ENCODE measurements around the gene FAM83C. TPM values are rescaled to one million over a fixed set of nuclear protein-coding genes. Genes with fewer than 3 reads are reported as not detected.

The FAM83C gene
- total and polyA plus RNA-seq, 2 experiments from 2014 or later: not detected

- in situ Hi-C loops (cut with MboI): no loop called here
- no peaks in the 10 kb centered on the region for H3K9me2 ChIP-seq (ENCODE audit: insufficient read depth)
- H3K27ac ChIP-seq: no peak overlapping the region
- no peak overlapping the region for H3K4me2 ChIP-seq (ENCODE audit: unreplicated experiment)
- no peaks in the 10 kb centered on the region for H3K27me3 ChIP-seq (replicated peaks; ENCODE audit: insufficient read depth)
- no peaks in the 10 kb centered on the region for H4K20me1 ChIP-seq (ENCODE audit: insufficient read depth)
- no peak overlapping the region for H3K4me3 ChIP-seq
- H3K9ac ChIP-seq: no peak overlapping the region
- no peak overlapping the region for H2AFZ ChIP-seq
- H3K36me3 ChIP-seq (ENCODE audit: low read depth): no peaks in the 10 kb centered on the region
- H3K79me2 ChIP-seq (ENCODE audit: insufficient read depth): no peaks in the 10 kb centered on the region
- peaks cover 8% of the 10 kb centered on the region for H3K4me1 ChIP-seq (ENCODE audit: insufficient read depth)
- no peak for DNase-seq
- TF ChIP-seq EZH2 (IDR thresholded peaks at IDR 0.05; ENCODE audit: insufficient read depth, poor library complexity, severe bottlenecking) (no peak), EZH2phosphoT487 (IDR thresholded peaks at IDR 0.05; ENCODE audit: insufficient read depth, low read depth) (no peak)
- no peaks in the 10 kb centered on the region for H3K9me3 ChIP-seq (ENCODE audit: low read depth)
- 90 to 93% methylated on average over 5 of the region's 5 CpGs for WGBS, 2 experiments (ENCODE audit: low coverage in 1 of 2, low lambda C conversion rate in 2 of 2, missing lambda C conversion rate in 2 of 2)
- H3F3A ChIP-seq (ENCODE audit: insufficient read depth): no peaks in the 10 kb centered on the region
Observed at GRCh38 chr20:35238735-35239134, 53.5 kb downstream of the FAM83C start.

- H3K9ac ChIP-seq: no peak overlapping the region
- H3K9me3 ChIP-seq (ENCODE audit: low read depth): no peaks in the 10 kb centered on the region
- no peaks in the 10 kb centered on the region for H3K27me3 ChIP-seq (replicated peaks; ENCODE audit: insufficient read depth)
- TF ChIP-seq EZH2phosphoT487 (IDR thresholded peaks at IDR 0.05; ENCODE audit: insufficient read depth, low read depth): no peak
- H2AFZ ChIP-seq: no peak overlapping the region
- H3K9me2 ChIP-seq (ENCODE audit: insufficient read depth): no peaks in the 10 kb centered on the region
- no peak overlapping the region for H3K4me3 ChIP-seq
- in situ Hi-C loops (cut with MboI): no loop called here
- peaks cover 9% of the 10 kb centered on the region for H3K4me1 ChIP-seq (ENCODE audit: insufficient read depth)
- H3K27ac ChIP-seq: no peak overlapping the region
- no peak for DNase-seq
- H3F3A ChIP-seq (ENCODE audit: insufficient read depth): peaks cover 1% of the 10 kb centered on the region; the same call in 1 of the 2 replicates
- no peaks in the 10 kb centered on the region for H3K79me2 ChIP-seq (ENCODE audit: insufficient read depth)
- H3K4me2 ChIP-seq (ENCODE audit: unreplicated experiment): no peak overlapping the region
- H3K36me3 ChIP-seq (ENCODE audit: low read depth): no peaks in the 10 kb centered on the region
- no peaks in the 10 kb centered on the region for H4K20me1 ChIP-seq (ENCODE audit: insufficient read depth)
- WGBS, 2 experiments (ENCODE audit: low coverage in 1 of 2, low lambda C conversion rate in 2 of 2, missing lambda C conversion rate in 2 of 2): 76 to 80% methylated on average over 4 of the region's 4 CpGs
Observed at GRCh38 chr20:35238170-35238569, 54.1 kb downstream of the FAM83C start.

GRCh38 chr20:35237486-35237885, 54.7 kb downstream of the FAM83C start:
- in situ Hi-C loops (cut with MboI): no loop called here
- H3K4me3 ChIP-seq: no peak overlapping the region
- DNase-seq: peak; percentile 70

GRCh38 chr20:35235881-35236280, 56.3 kb downstream of the FAM83C start:
- Histone ChIP-seq H3K4me1 (ENCODE audit: insufficient read depth) (peaks cover 24% of the 10 kb centered on the region), H3K4me2 (ENCODE audit: unreplicated experiment) (no peak overlapping the region), H3K27me3 (replicated peaks; ENCODE audit: insufficient read depth) (no peaks in the 10 kb centered on the region), H3K36me3 (ENCODE audit: low read depth) (no peaks in the 10 kb centered on the region), H3K4me3 (no peak overlapping the region), H3F3A (ENCODE audit: insufficient read depth) (peaks cover 17% of the 10 kb centered on the region), H3K9me2 (ENCODE audit: insufficient read depth) (no peaks in the 10 kb centered on the region), H3K9ac (no peak overlapping the region), H4K20me1 (ENCODE audit: insufficient read depth) (no peaks in the 10 kb centered on the region), H3K79me2 (ENCODE audit: insufficient read depth) (no peaks in the 10 kb centered on the region), H3K27ac (no peak overlapping the region), H3K9me3 (ENCODE audit: low read depth) (no peaks in the 10 kb centered on the region), H2AFZ (no peak overlapping the region)
- no peak for TF ChIP-seq EZH2 (IDR thresholded peaks at IDR 0.05; ENCODE audit: insufficient read depth, poor library complexity, severe bottlenecking)
- no peak for TF ChIP-seq EZH2phosphoT487 (IDR thresholded peaks at IDR 0.05; ENCODE audit: insufficient read depth, low read depth)
- in situ Hi-C loops (cut with MboI): no loop called here
- no peak for DNase-seq
- 85 to 89% methylated on average over 6 of the region's 6 CpGs for WGBS, 2 experiments (ENCODE audit: low coverage in 1 of 2, low lambda C conversion rate in 2 of 2, missing lambda C conversion rate in 2 of 2)

More at GRCh38 chr20:35237486-35237885, 54.7 kb downstream of the FAM83C start:
- Histone ChIP-seq H2AFZ (no peak overlapping the region), H3K79me2 (ENCODE audit: insufficient read depth) (no peaks in the 10 kb centered on the region), H3F3A (ENCODE audit: insufficient read depth) (peaks cover 8% of the 10 kb centered on the region; the same call in 1 of the 2 replicates), H3K4me2 (ENCODE audit: unreplicated experiment) (no peak overlapping the region), H3K9ac (no peak overlapping the region), H4K20me1 (ENCODE audit: insufficient read depth) (no peaks in the 10 kb centered on the region), H3K4me1 (ENCODE audit: insufficient read depth) (peaks cover 16% of the 10 kb centered on the region), H3K9me3 (ENCODE audit: low read depth) (no peaks in the 10 kb centered on the region), H3K36me3 (ENCODE audit: low read depth) (no peaks in the 10 kb centered on the region), H3K27ac (no peak overlapping the region), H3K27me3 (replicated peaks; ENCODE audit: insufficient read depth) (no peaks in the 10 kb centered on the region), H3K9me2 (ENCODE audit: insufficient read depth) (no peaks in the 10 kb centered on the region)
- no peak for TF ChIP-seq EZH2phosphoT487 (IDR thresholded peaks at IDR 0.05; ENCODE audit: insufficient read depth, low read depth)
- no peak for TF ChIP-seq EZH2 (IDR thresholded peaks at IDR 0.05; ENCODE audit: insufficient read depth, poor library complexity, severe bottlenecking)

Other genes with a start within 250 kb of the FAM83C start
- gene TRPC4AP, start 199.6 kb downstream of the FAM83C start, total RNA-seq (2014; rRNA removed; shearing (Covaris generic)): 57.0 and 63.4 TPM in 2 replicates
- gene TRPC4AP, start 199.6 kb downstream of the FAM83C start, polyA plus RNA-seq (2016; fragmentation: Nextera tagmentation; extraction: Ambion mirVana): 92.7 and 93.4 TPM in 2 replicates
- 25.8 and 34.9 TPM in 2 replicates for gene EDEM2, start 145.1 kb downstream of the FAM83C start, total RNA-seq (2014; rRNA removed; shearing (Covaris generic))
- 31.9 and 33.5 TPM in 2 replicates for gene EDEM2, start 145.1 kb downstream of the FAM83C start, polyA plus RNA-seq (2016; fragmentation: Nextera tagmentation; extraction: Ambion mirVana)
- 34.4 and 44.3 TPM in 2 replicates for gene PROCR, start 120.4 kb downstream of the FAM83C start, total RNA-seq (2014; rRNA removed; shearing (Covaris generic))
- gene PROCR, start 120.4 kb downstream of the FAM83C start, polyA plus RNA-seq (2016; fragmentation: Nextera tagmentation; extraction: Ambion mirVana): 38.5 and 38.7 TPM in 2 replicates
- 7.1 and 8.5 TPM in 2 replicates for gene MMP24, start 65.7 kb downstream of the FAM83C start, total RNA-seq (2014; rRNA removed; shearing (Covaris generic))
- gene MMP24, start 65.7 kb downstream of the FAM83C start, polyA plus RNA-seq (2016; fragmentation: Nextera tagmentation; extraction: Ambion mirVana): 0.61 and 0.70 TPM in 2 replicates
- gene MMP24OS, start 14.3 kb downstream of the FAM83C start, total RNA-seq (2014; rRNA removed; shearing (Covaris generic)): 26.8 and 30.0 TPM in 2 replicates
- gene MMP24OS, start 14.3 kb downstream of the FAM83C start, polyA plus RNA-seq (2016; fragmentation: Nextera tagmentation; extraction: Ambion mirVana): 81.7 and 85.3 TPM in 2 replicates
- gene EIF6, start 7.7 kb downstream of the FAM83C start, total RNA-seq (2014; rRNA removed; shearing (Covaris generic)): 166 and 183 TPM in 2 replicates
- gene EIF6, start 7.7 kb downstream of the FAM83C start, polyA plus RNA-seq (2016; fragmentation: Nextera tagmentation; extraction: Ambion mirVana): 245 and 247 TPM in 2 replicates
- gene UQCC1, start 119.5 kb upstream of the FAM83C start, total RNA-seq (2014; rRNA removed; shearing (Covaris generic)): 22.3 and 34.9 TPM in 2 replicates
- 23.0 and 23.6 TPM in 2 replicates for gene UQCC1, start 119.5 kb upstream of the FAM83C start, polyA plus RNA-seq (2016; fragmentation: Nextera tagmentation; extraction: Ambion mirVana)
- gene GDF5, start 145.8 kb upstream of the FAM83C start, total RNA-seq (2014; rRNA removed; shearing (Covaris generic)): 2.5 and 3.9 TPM in 2 replicates
- gene GDF5, start 145.8 kb upstream of the FAM83C start, polyA plus RNA-seq (2016; fragmentation: Nextera tagmentation; extraction: Ambion mirVana): 1.2 and 1.3 TPM in 2 replicates
- gene CEP250, start 163.2 kb upstream of the FAM83C start, total RNA-seq (2014; rRNA removed; shearing (Covaris generic)): 15.5 and 18.2 TPM in 2 replicates
- 21.7 and 21.8 TPM in 2 replicates for gene CEP250, start 163.2 kb upstream of the FAM83C start, polyA plus RNA-seq (2016; fragmentation: Nextera tagmentation; extraction: Ambion mirVana)
- not detected in 2 replicates for gene C20orf173, start 237.2 kb upstream of the FAM83C start, total RNA-seq (2014; rRNA removed; shearing (Covaris generic))
- not detected in 2 replicates for gene C20orf173, start 237.2 kb upstream of the FAM83C start, polyA plus RNA-seq (2016; fragmentation: Nextera tagmentation; extraction: Ambion mirVana)
- gene ERGIC3, start 249.7 kb upstream of the FAM83C start, total RNA-seq (2014; rRNA removed; shearing (Covaris generic)): 345 and 477 TPM in 2 replicates
- 261 and 262 TPM in 2 replicates for gene ERGIC3, start 249.7 kb upstream of the FAM83C start, polyA plus RNA-seq (2016; fragmentation: Nextera tagmentation; extraction: Ambion mirVana)

Measured in GM23248 (cell line).